ENCODE data around the gene RFX1.

The RFX1 gene

GRCh38 chr19:13978351-13979243 lies 27.5 kb downstream of the RFX1 start:
- TF ChIP-seq TAF1 (IDR thresholded peaks at IDR 0.05; ENCODE audit: borderline replicate concordance, insufficient read depth, low read length) = no peak
- no peak for TF ChIP-seq POLR2AphosphoS5 (IDR thresholded peaks at IDR 0.05; ENCODE audit: low read depth, low read length)
- no peak for TF ChIP-seq SIN3A (IDR thresholded peaks at IDR 0.05; ENCODE audit: borderline replicate concordance, insufficient read depth, low read length)
- TF ChIP-seq FOXP2 (optimal IDR thresholded peaks at IDR 0.05; ENCODE audit: borderline replicate concordance, extremely low read depth, extremely low read length, insufficient read depth) = no peak
- no peak for TF ChIP-seq REST (IDR thresholded peaks at IDR 0.05; ENCODE audit: insufficient read depth in 1 of 2, low read depth in 2 of 2, low read length in 2 of 2)

DNA sequence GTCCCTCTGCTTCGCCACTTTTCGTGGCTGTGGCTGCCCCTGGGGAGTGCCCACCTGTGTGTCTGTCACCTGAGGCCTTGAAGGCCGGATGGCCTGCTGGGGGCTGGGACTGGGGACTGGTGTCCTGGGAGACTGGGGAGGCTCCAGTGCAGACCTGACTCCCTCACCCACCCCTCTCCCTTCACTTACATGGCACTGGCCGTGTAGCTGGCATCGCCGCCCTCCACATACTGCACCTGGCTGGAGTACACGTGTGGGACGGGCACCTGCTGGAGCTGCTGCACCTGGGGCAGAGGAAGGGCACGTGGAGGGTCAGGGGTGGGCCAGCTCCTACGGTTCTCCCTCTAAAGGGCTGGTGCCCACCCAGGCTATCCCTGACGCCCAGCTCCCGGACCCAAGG lies 28.3 kb downstream of the RFX1 start:
- no peak for TF ChIP-seq POLR2AphosphoS5 (IDR thresholded peaks at IDR 0.05; ENCODE audit: low read depth, low read length)
- TF ChIP-seq FOXP2 (optimal IDR thresholded peaks at IDR 0.05; ENCODE audit: borderline replicate concordance, extremely low read depth, extremely low read length, insufficient read depth) = no peak
- TF ChIP-seq SIN3A (IDR thresholded peaks at IDR 0.05; ENCODE audit: borderline replicate concordance, insufficient read depth, low read length) = no peak
- TF ChIP-seq REST (IDR thresholded peaks at IDR 0.05; ENCODE audit: insufficient read depth in 1 of 2, low read depth in 2 of 2, low read length in 2 of 2) = no peak
- no peak for TF ChIP-seq TAF1 (IDR thresholded peaks at IDR 0.05; ENCODE audit: borderline replicate concordance, insufficient read depth, low read length)

GRCh38 chr19:13976446-13976845 lies 29.7 kb downstream of the RFX1 start:
- TF ChIP-seq SIN3A (IDR thresholded peaks at IDR 0.05; ENCODE audit: borderline replicate concordance, insufficient read depth, low read length) = no peak
- no peak for TF ChIP-seq FOXP2 (optimal IDR thresholded peaks at IDR 0.05; ENCODE audit: borderline replicate concordance, extremely low read depth, extremely low read length, insufficient read depth)
- no peak for TF ChIP-seq REST (IDR thresholded peaks at IDR 0.05; ENCODE audit: insufficient read depth in 1 of 2, low read depth in 2 of 2, low read length in 2 of 2)
- no peak for TF ChIP-seq TAF1 (IDR thresholded peaks at IDR 0.05; ENCODE audit: borderline replicate concordance, insufficient read depth, low read length)

- TF ChIP-seq FOXP2 (optimal IDR thresholded peaks at IDR 0.05; ENCODE audit: borderline replicate concordance, extremely low read depth, extremely low read length, insufficient read depth) = no peak
- no peak for TF ChIP-seq SIN3A (IDR thresholded peaks at IDR 0.05; ENCODE audit: borderline replicate concordance, insufficient read depth, low read length)
- no peak for TF ChIP-seq POLR2AphosphoS5 (IDR thresholded peaks at IDR 0.05; ENCODE audit: low read depth, low read length)
- TF ChIP-seq TAF1 (IDR thresholded peaks at IDR 0.05; ENCODE audit: borderline replicate concordance, insufficient read depth, low read length) = no peak
- no peak for TF ChIP-seq REST (IDR thresholded peaks at IDR 0.05; ENCODE audit: insufficient read depth in 1 of 2, low read depth in 2 of 2, low read length in 2 of 2)
These were observed 30.2 kb downstream of the RFX1 start for GRCh38 chr19:13975870-13976269.

Data from PFSK-1 (cell line).